Measurements from ENCODE around the gene TMEM115. TPM values are rescaled to one million over a fixed set of nuclear protein-coding genes. Genes with fewer than 3 reads are reported as not detected.

TMEM115 gene, protein sequence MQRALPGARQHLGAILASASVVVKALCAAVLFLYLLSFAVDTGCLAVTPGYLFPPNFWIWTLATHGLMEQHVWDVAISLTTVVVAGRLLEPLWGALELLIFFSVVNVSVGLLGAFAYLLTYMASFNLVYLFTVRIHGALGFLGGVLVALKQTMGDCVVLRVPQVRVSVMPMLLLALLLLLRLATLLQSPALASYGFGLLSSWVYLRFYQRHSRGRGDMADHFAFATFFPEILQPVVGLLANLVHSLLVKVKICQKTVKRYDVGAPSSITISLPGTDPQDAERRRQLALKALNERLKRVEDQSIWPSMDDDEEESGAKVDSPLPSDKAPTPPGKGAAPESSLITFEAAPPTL
- total RNA-seq = 25.3 TPM
- polyA plus RNA-seq (ENCODE audit: insufficient read depth in 1 of 8, insufficient read length in 8 of 8, low replicate concordance in 1 of 8) = 10 to 100 TPM; 23.0 to 31.3 (median 26.2) TPM
- long read RNA-seq, donor 1, transcript TMEM115-201 (2 exons, 2,197 nt) = major isoform, 9 of 9 reads
- long read RNA-seq, donor 1, partial matches to known transcripts = 0 of 9 reads
- long read RNA-seq, donor 1, other reads (novel, unspliced or antisense) = 0 of 9 reads
- long read RNA-seq, donor 2, partial matches to known transcripts = 0 of 1 reads
- long read RNA-seq, donor 2, other reads (novel, unspliced or antisense) = 0 of 1 reads
- long read RNA-seq, donor 3, transcript TMEM115-201 (2 exons, 2,197 nt) = major isoform, 21 of 28 reads
- long read RNA-seq, donor 3, partial matches to known transcripts = 7 of 28 reads
- long read RNA-seq, donor 3, other reads (novel, unspliced or antisense) = 0 of 28 reads
- long read RNA-seq, donor 4, transcript TMEM115-201 (2 exons, 2,197 nt) = major isoform, 11 of 11 reads
- long read RNA-seq, donor 4, partial matches to known transcripts = 0 of 11 reads
- long read RNA-seq, donor 4, other reads (novel, unspliced or antisense) = 0 of 11 reads
- long read RNA-seq, donor 5, transcript TMEM115-201 (2 exons, 2,197 nt) = major isoform, 27 of 27 reads
- long read RNA-seq, donor 5, partial matches to known transcripts = 0 of 27 reads
- long read RNA-seq, donor 5, other reads (novel, unspliced or antisense) = 0 of 27 reads
- long read RNA-seq, donor 6, transcript TMEM115-201 (2 exons, 2,197 nt) = major isoform, 23 of 23 reads
- long read RNA-seq, donor 6, partial matches to known transcripts = 0 of 23 reads
- long read RNA-seq, donor 6, other reads (novel, unspliced or antisense) = 0 of 23 reads
- long read RNA-seq, donor 7, transcript TMEM115-201 (2 exons, 2,197 nt) = major isoform, 26 of 26 reads
- long read RNA-seq, donor 7, partial matches to known transcripts = 0 of 26 reads
- long read RNA-seq, donor 7, other reads (novel, unspliced or antisense) = 0 of 26 reads
- long read RNA-seq, donor 8, transcript TMEM115-201 (2 exons, 2,197 nt) = major isoform, 8 of 19 reads
- long read RNA-seq, donor 8, partial matches to known transcripts = 11 of 19 reads
- long read RNA-seq, donor 8, other reads (novel, unspliced or antisense) = 0 of 19 reads
- long read RNA-seq, donor 9, transcript TMEM115-201 (2 exons, 2,197 nt) = major isoform, 26 of 34 reads
- long read RNA-seq, donor 9, partial matches to known transcripts = 8 of 34 reads
- long read RNA-seq, donor 9, other reads (novel, unspliced or antisense) = 0 of 34 reads
- long read RNA-seq, donor 10, transcript TMEM115-201 (2 exons, 2,197 nt) = major isoform, 24 of 31 reads
- long read RNA-seq, donor 10, partial matches to known transcripts = 7 of 31 reads
- long read RNA-seq, donor 10, other reads (novel, unspliced or antisense) = 0 of 31 reads
- long read RNA-seq, donor 11, transcript TMEM115-201 (2 exons, 2,197 nt) = major isoform, 16 of 23 reads
- long read RNA-seq, donor 11, partial matches to known transcripts = 7 of 23 reads
- long read RNA-seq, donor 11, other reads (novel, unspliced or antisense) = 0 of 23 reads

DNA sequence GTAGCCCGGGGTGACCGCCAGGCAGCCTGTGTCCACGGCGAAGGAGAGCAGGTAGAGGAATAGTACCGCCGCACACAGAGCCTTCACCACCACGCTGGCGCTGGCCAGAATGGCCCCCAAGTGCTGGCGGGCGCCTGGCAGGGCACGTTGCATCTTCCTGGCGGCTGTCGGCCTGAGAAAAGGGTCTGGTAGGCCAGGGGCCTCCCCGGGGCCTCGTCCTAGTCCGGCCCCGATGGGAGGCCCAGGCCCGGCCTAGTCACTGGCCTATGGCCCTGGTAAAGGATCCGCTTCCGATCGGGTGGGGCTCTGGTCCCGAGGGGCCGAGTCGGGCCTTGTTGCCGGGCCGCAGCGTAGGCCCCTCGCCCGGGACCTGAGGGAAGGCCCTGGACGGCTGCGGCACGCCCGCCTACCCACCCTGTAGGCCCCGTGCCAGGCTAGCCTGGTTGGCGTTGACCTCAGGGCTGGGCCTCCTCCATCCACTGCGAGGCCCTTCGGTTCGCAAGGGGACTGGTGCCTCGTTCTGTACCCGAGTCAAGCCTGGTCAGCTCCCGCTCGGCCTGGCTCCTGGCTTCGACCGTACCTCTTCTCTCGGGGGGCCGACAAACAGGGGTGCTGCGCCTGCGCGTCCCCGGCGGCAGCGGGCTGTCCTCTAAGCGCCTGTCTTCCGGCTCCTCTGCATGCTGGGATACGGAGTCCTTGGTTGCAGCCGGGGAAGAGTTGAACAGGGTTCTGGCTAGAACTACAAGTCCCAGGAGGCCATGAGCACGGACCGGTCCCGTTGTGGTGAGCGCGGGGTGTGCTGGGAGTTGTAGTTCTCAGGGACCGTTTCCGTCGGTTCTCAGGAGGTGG, at the start of gene TMEM115:
Gene TMEM115 (minus strand): TSS at position 611 of the 849 bp plus-strand sequence. CDS start 458 bp downstream, at position 153.
- WGBS (ENCODE audit: insufficient coverage) = 2% methylated on average over 55 of the region's 64 CpGs
- Histone ChIP-seq H3K27ac (ENCODE audit: low read length) (peak within 1 kb of the TSS; percentile 89), H3K36me3 (ENCODE audit: control insufficient read depth, insufficient read depth, low read length) (peaks cover 46% of the 10 kb centered on the region)

GRCh38 chr3:50408443-50408944, 49.2 kb upstream of the TMEM115 start:
- Histone ChIP-seq H3K9me3 (replicated peaks; ENCODE audit: control insufficient read depth, low read depth, low read length) (no peaks in the 10 kb centered on the region), H3K27me3 (ENCODE audit: control insufficient read depth, insufficient read depth, low read length) (no peaks in the 10 kb centered on the region), H3K4me1 (ENCODE audit: control insufficient read depth, insufficient read depth, low read length) (peaks cover 8% of the 10 kb centered on the region), H3K4me3 (ENCODE audit: low read length) (no peak overlapping the region), H3K36me3 (ENCODE audit: control insufficient read depth, insufficient read depth, low read length) (no peaks in the 10 kb centered on the region), H3K27ac (ENCODE audit: low read length) (no peak overlapping the region)
- WGBS (ENCODE audit: insufficient coverage) = 52% methylated on average over 15 of the region's 15 CpGs
- DNase-seq = peak; percentile 38

More for the DNA sequence above, at the start of gene TMEM115:
- H3K9me3 ChIP-seq (replicated peaks; ENCODE audit: control insufficient read depth, low read depth, low read length) = no peaks in the 10 kb centered on the region
- peak within 1 kb of the TSS; percentile 97 for H3K4me3 ChIP-seq (ENCODE audit: low read length)
- DNase-seq = peak; percentile 100
- peaks cover 40% of the 10 kb centered on the region for H3K4me1 ChIP-seq (ENCODE audit: control insufficient read depth, insufficient read depth, low read length)
- H3K27me3 ChIP-seq (ENCODE audit: control insufficient read depth, insufficient read depth, low read length) = no peaks in the 10 kb centered on the region

- no peaks in the 10 kb centered on the region for H3K9me3 ChIP-seq (replicated peaks; ENCODE audit: control insufficient read depth, low read depth, low read length)
- no peaks in the 10 kb centered on the region for H3K27me3 ChIP-seq (ENCODE audit: control insufficient read depth, insufficient read depth, low read length)
- no peaks in the 10 kb centered on the region for H3K36me3 ChIP-seq (ENCODE audit: control insufficient read depth, insufficient read depth, low read length)
- no peak overlapping the region for H3K27ac ChIP-seq (ENCODE audit: low read length)
- H3K4me1 ChIP-seq (ENCODE audit: control insufficient read depth, insufficient read depth, low read length) = peaks cover 8% of the 10 kb centered on the region
- no peak for DNase-seq
- no peak overlapping the region for H3K4me3 ChIP-seq (ENCODE audit: low read length)
- no CpG with 5 or more reads among the region's 1 CpG for WGBS (ENCODE audit: insufficient coverage)
Observed at GRCh38 chr3:50406487-50406886, 47.2 kb upstream of the TMEM115 start.

- H3K9me3 ChIP-seq (replicated peaks; ENCODE audit: control insufficient read depth, low read depth, low read length) = no peaks in the 10 kb centered on the region
- H3K36me3 ChIP-seq (ENCODE audit: control insufficient read depth, insufficient read depth, low read length) = no peaks in the 10 kb centered on the region
- peak; percentile 42 for DNase-seq
- H3K4me3 ChIP-seq (ENCODE audit: low read length) = no peak overlapping the region
- no peaks in the 10 kb centered on the region for H3K27me3 ChIP-seq (ENCODE audit: control insufficient read depth, insufficient read depth, low read length)
- H3K4me1 ChIP-seq (ENCODE audit: control insufficient read depth, insufficient read depth, low read length) = peaks cover 8% of the 10 kb centered on the region
- WGBS (ENCODE audit: insufficient coverage) = 11% methylated on average over 7 of the region's 8 CpGs
- H3K27ac ChIP-seq (ENCODE audit: low read length) = no peak overlapping the region
Observed at GRCh38 chr3:50405249-50405648, 45.9 kb upstream of the TMEM115 start.

DNA sequence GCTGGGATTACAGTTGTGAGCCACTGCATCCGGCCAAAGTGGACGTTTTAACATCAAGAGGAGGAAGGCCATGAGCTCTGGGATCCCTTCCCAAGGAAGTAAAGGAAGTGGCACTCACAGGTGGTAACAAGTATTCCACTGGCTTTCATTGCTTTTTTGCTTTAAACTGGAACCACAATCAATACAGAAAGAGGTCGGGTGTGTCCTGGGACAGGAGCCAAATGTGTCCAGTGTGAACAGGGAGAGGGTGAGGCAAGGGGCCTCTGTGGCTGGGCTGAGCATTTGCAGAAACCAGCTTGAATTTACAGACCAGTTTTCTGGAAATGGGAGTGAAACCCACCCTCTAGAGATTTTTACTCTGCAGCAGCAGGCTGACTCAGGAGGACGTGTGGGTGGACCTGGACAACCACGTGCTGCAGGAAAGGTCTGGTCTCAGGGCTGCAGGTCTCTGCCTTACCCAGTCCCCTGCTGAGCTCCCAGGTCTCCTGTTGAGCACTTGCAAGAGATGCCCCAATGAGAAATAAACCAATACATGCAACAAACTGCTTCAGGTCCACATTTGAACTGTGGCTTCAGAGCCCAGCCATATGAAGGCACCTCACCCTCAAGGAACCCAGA, 42.8 kb upstream of the TMEM115 start:
- Histone ChIP-seq H3K4me3 (ENCODE audit: low read length) (no peak overlapping the region), H3K4me1 (ENCODE audit: control insufficient read depth, insufficient read depth, low read length) (no peaks in the 10 kb centered on the region), H3K27me3 (ENCODE audit: control insufficient read depth, insufficient read depth, low read length) (no peaks in the 10 kb centered on the region), H3K36me3 (ENCODE audit: control insufficient read depth, insufficient read depth, low read length) (no peaks in the 10 kb centered on the region), H3K9me3 (replicated peaks; ENCODE audit: control insufficient read depth, low read depth, low read length) (no peaks in the 10 kb centered on the region), H3K27ac (ENCODE audit: low read length) (no peak overlapping the region)
- 32% methylated on average over 4 of the region's 5 CpGs for WGBS (ENCODE audit: insufficient coverage)
- no peak for DNase-seq

DNA sequence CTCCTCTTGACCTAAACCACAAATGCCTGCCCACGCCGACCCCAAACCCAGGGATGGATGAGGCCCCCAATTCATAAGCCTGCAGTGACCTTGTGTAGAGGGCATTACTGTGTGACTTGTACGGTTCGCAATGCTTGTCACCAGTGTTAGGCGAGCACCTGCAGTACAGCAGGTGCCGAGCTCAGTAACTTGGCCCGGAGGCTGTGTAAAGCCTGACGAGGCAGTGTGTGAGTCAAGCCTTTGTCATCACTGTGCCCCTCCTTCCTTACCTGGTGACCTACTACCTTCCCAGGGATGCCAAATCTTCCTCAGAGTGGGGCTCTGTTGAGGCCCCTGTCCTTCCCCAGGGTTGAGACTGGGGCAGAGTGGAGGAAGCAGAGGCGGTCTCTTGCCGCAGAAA, 37.2 kb upstream of the TMEM115 start:
- Histone ChIP-seq H3K27me3 (ENCODE audit: control insufficient read depth, insufficient read depth, low read length) (no peaks in the 10 kb centered on the region), H3K9me3 (replicated peaks; ENCODE audit: control insufficient read depth, low read depth, low read length) (no peaks in the 10 kb centered on the region), H3K27ac (ENCODE audit: low read length) (no peak overlapping the region), H3K36me3 (ENCODE audit: control insufficient read depth, insufficient read depth, low read length) (no peaks in the 10 kb centered on the region), H3K4me1 (ENCODE audit: control insufficient read depth, insufficient read depth, low read length) (peaks cover 23% of the 10 kb centered on the region), H3K4me3 (ENCODE audit: low read length) (no peak overlapping the region)
- 77% methylated on average over 8 of the region's 10 CpGs for WGBS (ENCODE audit: insufficient coverage)
- DNase-seq = no peak

DNA sequence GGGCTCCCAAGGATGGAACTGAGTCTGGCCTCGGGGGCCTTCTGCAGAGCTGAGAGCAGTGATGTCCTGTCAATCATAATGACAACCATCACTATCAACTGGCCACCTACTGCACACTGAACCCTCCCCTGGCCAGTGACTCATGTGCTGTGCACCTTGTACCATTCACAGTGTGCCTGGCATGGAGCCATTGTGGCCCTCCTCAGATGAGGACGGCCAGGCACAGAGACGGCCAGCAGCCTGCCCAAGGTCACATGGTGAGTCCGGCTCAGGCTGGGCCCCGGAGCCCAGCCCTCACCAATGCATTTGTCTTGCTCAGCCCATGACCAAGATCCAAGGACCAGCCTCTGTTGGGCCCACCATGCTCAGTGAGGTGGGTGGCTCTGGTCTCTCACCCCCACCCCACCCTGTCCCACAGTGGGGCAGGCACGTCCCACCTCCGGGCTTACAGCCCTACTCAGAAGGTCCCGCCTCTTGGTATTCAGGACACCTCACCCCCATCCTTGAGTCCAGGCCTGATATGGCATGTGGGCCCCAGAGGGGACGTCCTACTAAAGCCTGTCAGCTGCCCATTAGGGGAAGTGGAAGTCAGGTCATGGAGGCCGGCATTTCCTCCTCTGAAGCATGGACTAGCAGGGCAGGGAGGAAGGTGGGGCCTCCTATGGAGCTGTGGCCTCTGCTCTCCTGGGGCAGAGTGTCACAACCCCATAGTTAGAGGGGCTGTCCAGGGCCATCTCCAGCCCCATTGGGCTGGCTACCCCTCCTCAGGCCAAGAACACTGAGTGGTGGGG, 35.9 kb upstream of the TMEM115 start:
- Histone ChIP-seq H3K4me3 (ENCODE audit: low read length) (no peak overlapping the region), H3K36me3 (ENCODE audit: control insufficient read depth, insufficient read depth, low read length) (no peaks in the 10 kb centered on the region), H3K27ac (ENCODE audit: low read length) (no peak overlapping the region), H3K9me3 (replicated peaks; ENCODE audit: control insufficient read depth, low read depth, low read length) (no peaks in the 10 kb centered on the region), H3K4me1 (ENCODE audit: control insufficient read depth, insufficient read depth, low read length) (peaks cover 35% of the 10 kb centered on the region), H3K27me3 (ENCODE audit: control insufficient read depth, insufficient read depth, low read length) (no peaks in the 10 kb centered on the region)
- peak; percentile 56 for DNase-seq
- 88% methylated on average over 5 of the region's 10 CpGs for WGBS (ENCODE audit: insufficient coverage)
